Vagina (tissue), 2 donors: ENCODE measurements around the gene DNAH10. TPM values are rescaled to one million over a fixed set of nuclear protein-coding genes. Genes with fewer than 3 reads are reported as not detected.

Experiments used
- DNase-seq, 2 donors: peaks; one replicate each; pipeline ENCODE4 v3.0.0-alpha.2; 2017; ENCODE audit errors: extremely low spot score in 2 of 2
- H3K27ac ChIP-seq: fragments of 200-600 bp; sonication (generic); one replicate; pipeline ENCODE4 v1.5.1; 2019
- H3K27me3 ChIP-seq: fragments of 200-600 bp; sonication (generic); one replicate; pipeline ENCODE4 v1.5.1; 2019
- H3K36me3 ChIP-seq, 2 donors: fragments of 200-600 bp; sonication (generic); one replicate each; pipeline ENCODE4 v1.5.1; 2017 to 2019
- H3K4me1 ChIP-seq: fragments of 200-600 bp; sonication (generic); one replicate; pipeline ENCODE4 v1.5.1; 2019
- H3K4me3 ChIP-seq, 2 donors: fragments of 200-600 bp; sonication (generic); 1 replicate in 1 of 2; 2 replicates in 1 of 2; pipeline ENCODE4 v1.5.1; 2016 to 2019
- H3K9me3 ChIP-seq: fragments of 200-600 bp; sonication (generic); one replicate; pipeline ENCODE4 v1.5.1; 2019
- CTCF ChIP-seq, 3 experiments: fragments of 450-650 bp in 2 of 3; fragments of 200-600 bp in 1 of 3; sonication (generic) in 1 of 3; IDR thresholded peaks; one replicate each; pipeline ENCODE4 v1.5.1; 2017 to 2019; ENCODE audit warnings: antibody characterized with exemption in 3 of 3, mild to moderate bottlenecking in 2 of 3, moderate library complexity in 2 of 3
- POLR2A ChIP-seq, 2 donors: fragments of 450-650 bp; IDR thresholded peaks; one replicate each; pipeline ENCODE4 v1.6.1; 2017; ENCODE audit warnings: antibody characterized with exemption in 2 of 2, mild to moderate bottlenecking in 2 of 2, moderate library complexity in 2 of 2
- POLR2AphosphoS5 ChIP-seq, 2 donors: sonication (generic); formaldehyde crosslinking; IDR thresholded peaks; one replicate each; pipeline ENCODE4 v1.9.0; 2017; ENCODE audit warnings: antibody characterized with exemption in 2 of 2, mild to moderate bottlenecking in 2 of 2, low read depth in 1 of 2; ENCODE audit not compliant: insufficient read depth in 1 of 2
- intact Hi-C: fragments of 100-400 bp; cut with DNase I; formaldehyde crosslinking; loops from one replicate; pipeline ENCODE4 v1.15.1; 2023
- total RNA-seq: library from RNA; depleted of rRNA; stranded (reverse); fragments of >200 nt; gene quantifications from one replicate; pipeline ENCODE4 v1.2.3, GENCODE V29; 2016

The DNAH10 gene
- total RNA-seq, 1 donor from 2014 or later = not detected

- H3K4me3 ChIP-seq = no peak overlapping the region
- H3K36me3 ChIP-seq = peaks cover 0 to 3% of the 10 kb centered on the region in 2 donors
- no peak for DNase-seq
- H3K4me1 ChIP-seq = peaks cover 13% of the 10 kb centered on the region
- H3K27ac ChIP-seq = no peak overlapping the region
- H3K9me3 ChIP-seq = no peaks in the 10 kb centered on the region
- intact Hi-C loops = no loop called here
- TF ChIP-seq POLR2AphosphoS5 (IDR thresholded peaks at IDR 0.05; ENCODE audit: insufficient read depth in 1 of 2, low read depth in 1 of 2) = no peak
- TF ChIP-seq CTCF (IDR thresholded peaks at IDR 0.05) = no peak
- no peak for TF ChIP-seq POLR2A (IDR thresholded peaks at IDR 0.05)
- no peaks in the 10 kb centered on the region for H3K27me3 ChIP-seq
Observed at GRCh38 chr12:123760267-123760938, 1.7 kb upstream of the DNAH10 start.

GRCh38 chr12:123762715-123763052 lies 583 bp downstream of the DNAH10 start:
- no peak overlapping the region for H3K27ac ChIP-seq
- peaks cover 0 to 3% of the 10 kb centered on the region in 2 donors for H3K36me3 ChIP-seq
- H3K4me3 ChIP-seq = peak overlapping the region; percentile 37 to 48
- H3K27me3 ChIP-seq = no peaks in the 10 kb centered on the region
- DNase-seq = no peak
- no peaks in the 10 kb centered on the region for H3K9me3 ChIP-seq
- TF ChIP-seq POLR2A (IDR thresholded peaks at IDR 0.05) = no peak
- intact Hi-C loops = no loop called here
- H3K4me1 ChIP-seq = peaks cover 13% of the 10 kb centered on the region

- no peak for TF ChIP-seq POLR2AphosphoS5 (IDR thresholded peaks at IDR 0.05; ENCODE audit: insufficient read depth in 1 of 2, low read depth in 1 of 2)
- no peak for TF ChIP-seq CTCF (IDR thresholded peaks at IDR 0.05)
- no peak for TF ChIP-seq POLR2A (IDR thresholded peaks at IDR 0.05)
Observed at GRCh38 chr12:123763093-123763492, 992 bp downstream of the DNAH10 start.

GRCh38 chr12:123764109-123764508 lies 2.0 kb downstream of the DNAH10 start:
- Histone ChIP-seq H3K27ac (no peak overlapping the region), H3K9me3 (no peaks in the 10 kb centered on the region), H3K4me1 (peaks cover 13% of the 10 kb centered on the region), H3K4me3 (no peak overlapping the region), H3K36me3 (no peaks in the 10 kb centered on the region), H3K27me3 (no peaks in the 10 kb centered on the region)
- no peak for DNase-seq
- no peak for TF ChIP-seq POLR2AphosphoS5 (IDR thresholded peaks at IDR 0.05; ENCODE audit: insufficient read depth in 1 of 2, low read depth in 1 of 2)
- no peak for TF ChIP-seq CTCF (IDR thresholded peaks at IDR 0.05)
- no peak for TF ChIP-seq POLR2A (IDR thresholded peaks at IDR 0.05)
- intact Hi-C loops = no loop called here

More at GRCh38 chr12:123763093-123763492, 992 bp downstream of the DNAH10 start:
- Histone ChIP-seq H3K36me3 (peaks cover 0 to 3% of the 10 kb centered on the region in 2 donors), H3K9me3 (no peaks in the 10 kb centered on the region), H3K4me1 (peaks cover 13% of the 10 kb centered on the region), H3K4me3 (no peak overlapping the region), H3K27ac (no peak overlapping the region), H3K27me3 (no peaks in the 10 kb centered on the region)
- no peak for DNase-seq
- intact Hi-C loops = no loop called here

- intact Hi-C loops = no loop called here
- no peaks in the 10 kb centered on the region for H3K27me3 ChIP-seq
- peaks cover 13% of the 10 kb centered on the region for H3K4me1 ChIP-seq
- H3K27ac ChIP-seq = no peak overlapping the region
- H3K36me3 ChIP-seq = no peaks in the 10 kb centered on the region
- no peak for DNase-seq
- no peaks in the 10 kb centered on the region for H3K9me3 ChIP-seq
- TF ChIP-seq CTCF (IDR thresholded peaks at IDR 0.05) (no peak), POLR2AphosphoS5 (IDR thresholded peaks at IDR 0.05; ENCODE audit: insufficient read depth in 1 of 2, low read depth in 1 of 2) (no peak), POLR2A (IDR thresholded peaks at IDR 0.05) (no peak)
- H3K4me3 ChIP-seq = no peak overlapping the region
Observed at GRCh38 chr12:123765504-123766035, 3.5 kb downstream of the DNAH10 start.
